Measurements from ENCODE around the gene PDGFD.

Gene PDGFD

DNA sequence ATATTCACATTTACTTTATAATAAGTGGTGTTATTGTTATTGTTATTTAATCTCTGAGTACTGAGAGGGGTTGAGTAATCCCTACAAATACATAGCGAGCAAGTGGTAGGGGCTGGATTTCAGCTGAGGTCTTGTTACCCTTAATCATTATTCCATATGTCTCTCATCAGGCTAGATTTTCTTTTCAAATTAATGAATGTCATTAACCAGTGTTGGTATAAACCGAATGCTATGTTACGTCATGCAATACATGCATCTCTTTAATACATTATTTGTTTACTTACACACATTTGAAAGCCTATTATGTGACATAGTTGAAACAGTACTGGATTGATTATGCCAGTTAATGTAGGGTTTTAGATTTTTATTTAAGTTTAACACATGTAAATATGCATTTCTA is 18.9 kb downstream of the PDGFD start:
- DNase-seq (ENCODE audit: low read depth): no peak

DNA sequence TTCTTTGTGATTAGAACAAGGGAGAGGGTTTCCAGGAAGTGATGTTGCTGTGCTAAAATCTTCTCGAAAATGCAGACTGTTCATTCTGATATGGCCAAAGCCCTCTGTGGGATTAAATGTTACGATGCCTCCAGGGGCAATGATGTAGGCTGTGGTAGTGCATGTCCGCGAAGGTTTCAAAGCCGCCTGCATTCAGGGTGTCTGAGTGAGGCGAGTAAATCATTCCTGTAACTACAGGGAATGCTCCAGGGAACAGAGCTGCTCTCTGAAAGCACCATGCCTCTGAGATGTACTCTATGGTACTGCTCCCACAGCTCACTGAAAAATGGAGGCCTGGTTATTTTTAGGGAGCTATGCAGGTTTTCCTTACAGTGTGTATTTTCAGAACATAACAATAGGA is 21.2 kb downstream of the PDGFD start:
- no peak for DNase-seq (ENCODE audit: low read depth)

DNA sequence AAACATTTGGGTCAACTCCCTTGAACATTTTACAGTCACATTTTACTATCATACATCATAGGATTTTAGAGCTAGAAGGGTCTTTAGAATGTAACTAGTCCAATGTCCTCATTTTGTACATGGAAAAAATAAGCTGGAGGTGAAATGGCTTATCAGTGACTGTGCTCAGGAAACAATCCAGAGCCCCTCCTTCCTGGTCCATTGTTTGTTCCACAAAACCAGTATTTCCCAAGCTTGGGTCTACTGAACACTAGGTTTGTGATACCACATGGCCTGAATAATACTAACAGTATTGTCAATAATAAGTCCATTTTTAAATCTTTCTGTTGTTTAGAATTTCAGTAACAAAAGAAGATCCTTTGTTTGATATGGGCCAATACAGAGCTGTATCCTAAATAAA is 27.1 kb downstream of the PDGFD start:
- DNase-seq (ENCODE audit: low read depth): no peak

DNA sequence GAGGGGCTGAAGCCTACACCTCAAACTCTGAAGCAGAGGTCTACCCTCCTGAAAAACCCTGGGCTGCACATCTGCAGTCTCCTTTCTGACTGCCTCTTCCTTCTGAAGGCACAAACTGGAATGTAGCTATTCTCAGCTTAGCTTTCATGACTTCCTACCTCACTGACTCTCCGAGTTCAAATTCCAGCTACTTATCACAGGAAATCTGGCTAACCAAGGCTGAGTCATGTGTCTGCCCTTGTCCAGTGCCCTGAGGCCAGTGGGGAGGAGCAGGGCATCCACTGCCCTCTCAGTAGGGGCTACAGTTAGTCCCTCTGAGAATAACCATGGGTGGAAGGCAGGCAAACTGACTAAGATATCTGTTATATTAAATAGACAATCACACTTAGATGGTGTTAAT is 29.2 kb downstream of the PDGFD start:
- no peak for DNase-seq (ENCODE audit: low read depth)

DNA sequence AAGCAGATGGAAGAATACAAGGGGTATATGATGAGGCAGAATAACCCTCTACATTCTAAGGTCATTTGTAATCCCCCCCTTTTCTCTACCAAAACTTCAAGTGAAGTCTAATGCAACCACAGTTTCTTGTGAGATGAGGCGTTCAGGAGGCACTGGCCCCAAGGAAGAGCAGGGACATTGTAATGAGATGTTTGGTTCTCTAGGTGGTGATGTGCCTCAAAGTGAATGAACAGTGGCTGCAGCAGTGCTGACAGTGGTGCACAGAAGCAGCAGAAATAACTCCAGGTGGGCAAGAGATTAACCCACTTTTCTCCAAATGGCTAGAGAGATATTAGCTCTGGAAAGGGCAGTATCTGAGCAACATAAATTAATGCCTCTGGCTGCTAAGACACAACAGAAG is 33.8 kb downstream of the PDGFD start:
- DNase-seq (ENCODE audit: low read depth): no peak

DNA sequence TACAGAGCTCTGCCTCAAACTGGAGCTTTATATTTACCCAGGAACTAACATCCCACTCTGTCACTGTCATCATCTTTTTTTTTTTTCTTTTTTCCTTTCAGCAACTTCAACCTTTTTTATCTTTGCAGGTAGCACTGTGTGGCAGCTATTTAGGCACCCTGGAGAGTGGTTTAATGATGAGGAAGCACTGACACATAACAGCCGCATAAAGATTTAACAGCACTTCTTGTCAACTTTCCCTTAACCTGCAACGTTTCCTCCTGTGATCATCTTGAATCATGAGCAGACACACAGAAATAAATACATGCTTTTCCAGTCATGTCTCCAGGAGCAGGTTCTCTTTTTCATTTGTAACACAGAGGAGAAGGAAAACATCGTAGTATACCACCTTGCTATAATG is 34.8 kb downstream of the PDGFD start:
- no peak for DNase-seq (ENCODE audit: low read depth)

DNA sequence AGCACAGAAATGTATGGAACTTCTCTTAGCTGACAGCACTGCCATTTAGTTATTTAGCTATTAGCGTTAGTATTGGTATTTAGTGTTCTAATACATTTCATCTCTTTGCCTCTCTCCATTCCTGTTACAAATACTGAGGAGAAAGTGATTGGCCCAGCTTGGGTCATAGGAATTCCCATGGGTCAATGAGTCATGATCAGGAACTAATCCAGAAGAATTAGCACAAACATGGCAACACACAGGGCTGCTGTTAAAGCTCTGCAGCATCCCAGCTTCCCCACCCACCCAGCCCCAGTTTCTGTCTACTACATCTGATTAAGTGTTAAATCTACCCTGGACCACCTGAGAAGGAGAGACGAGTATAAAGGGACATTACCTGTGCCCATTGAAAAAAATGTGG is 36.1 kb downstream of the PDGFD start:
- DNase-seq (ENCODE audit: low read depth): peak; percentile 70

DNA sequence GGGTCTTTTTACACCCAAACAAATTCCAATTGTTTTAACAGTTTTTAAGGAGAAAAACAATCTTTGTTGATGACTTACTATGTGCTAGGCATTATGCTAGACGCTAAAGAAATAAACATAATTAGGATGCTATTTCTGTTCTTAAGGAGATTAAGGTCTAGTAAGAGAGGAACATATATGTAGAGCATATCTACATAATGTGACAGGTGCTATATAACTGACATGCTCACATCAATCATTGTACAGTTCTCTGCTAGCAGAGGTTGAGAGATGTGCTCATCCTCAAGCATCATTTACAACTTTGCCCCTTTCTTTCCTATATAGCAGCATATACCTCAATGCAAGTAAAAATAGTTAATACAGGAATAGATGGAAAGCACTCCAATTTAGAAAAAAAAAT is 37.5 kb downstream of the PDGFD start:
- DNase-seq (ENCODE audit: low read depth): no peak

GRCh38 chr11:104124979-104125378 is 39.0 kb downstream of the PDGFD start:
- no peak for DNase-seq (ENCODE audit: low read depth)

DNA sequence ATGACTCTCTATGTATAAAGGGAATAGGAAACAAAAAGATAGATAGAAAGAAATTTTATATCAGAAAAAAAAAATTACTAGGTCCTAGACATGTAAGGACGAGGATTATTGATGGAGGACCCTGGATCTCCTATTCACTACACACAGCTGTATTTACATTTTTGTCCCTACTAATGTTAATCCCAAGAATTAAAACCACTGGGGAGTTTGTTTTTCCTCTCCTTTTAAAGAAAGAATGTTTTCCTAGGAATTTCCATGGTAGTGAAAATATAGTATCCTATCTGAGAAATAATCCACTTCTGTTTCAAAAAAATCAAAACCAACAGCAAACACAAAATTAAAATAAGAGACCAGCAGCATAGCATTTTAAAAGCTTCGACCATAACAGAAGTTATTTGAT is 41.1 kb downstream of the PDGFD start:
- no peak for DNase-seq (ENCODE audit: low read depth)

GRCh38 chr11:104122011-104122635 is 41.8 kb downstream of the PDGFD start:
- DNase-seq (ENCODE audit: low read depth): no peak

DNA sequence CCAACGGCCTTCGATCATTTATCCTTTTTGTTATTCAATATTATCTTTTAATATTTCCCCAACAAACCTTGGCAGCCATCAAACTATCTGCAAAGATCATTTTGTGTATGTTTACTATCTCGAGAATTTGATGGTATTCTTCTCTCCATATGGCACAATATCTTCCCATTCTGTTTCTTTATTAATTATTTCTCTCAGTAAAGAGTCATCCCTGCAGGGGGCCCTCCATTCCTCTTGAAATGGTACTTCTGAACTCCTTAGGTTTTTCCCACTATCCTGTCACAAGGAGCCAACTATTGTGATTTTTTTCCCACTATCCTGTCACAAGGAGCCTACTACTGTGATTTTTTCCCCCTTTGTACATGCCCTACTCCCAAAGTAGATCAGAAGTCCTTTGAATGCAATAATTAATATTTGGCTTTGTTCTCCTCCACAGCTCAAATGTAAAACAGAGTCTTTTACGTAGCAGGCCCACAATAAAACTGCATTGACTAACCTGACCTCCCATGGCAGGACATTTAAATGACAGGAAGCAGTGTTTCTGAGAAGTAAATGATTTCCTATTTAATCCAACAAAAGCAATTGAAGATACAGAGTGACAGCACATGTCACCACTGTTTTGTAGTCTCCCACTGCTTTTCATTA is 43.3 kb downstream of the PDGFD start:
- no peak for DNase-seq (ENCODE audit: low read depth)

- DNase-seq (ENCODE audit: low read depth): no peak
Measured at GRCh38 chr11:104118105-104118744, 45.7 kb downstream of the PDGFD start.

- DNase-seq (ENCODE audit: low read depth): no peak
Measured at GRCh38 chr11:104113541-104113940, 50.4 kb downstream of the PDGFD start.

- peak; percentile 92 for DNase-seq (ENCODE audit: low read depth)
Measured at GRCh38 chr11:104106136-104106754, 57.7 kb downstream of the PDGFD start.

- peak; percentile 71 for DNase-seq (ENCODE audit: low read depth)
Measured at GRCh38 chr11:104105155-104105554, 58.8 kb downstream of the PDGFD start.

DNA sequence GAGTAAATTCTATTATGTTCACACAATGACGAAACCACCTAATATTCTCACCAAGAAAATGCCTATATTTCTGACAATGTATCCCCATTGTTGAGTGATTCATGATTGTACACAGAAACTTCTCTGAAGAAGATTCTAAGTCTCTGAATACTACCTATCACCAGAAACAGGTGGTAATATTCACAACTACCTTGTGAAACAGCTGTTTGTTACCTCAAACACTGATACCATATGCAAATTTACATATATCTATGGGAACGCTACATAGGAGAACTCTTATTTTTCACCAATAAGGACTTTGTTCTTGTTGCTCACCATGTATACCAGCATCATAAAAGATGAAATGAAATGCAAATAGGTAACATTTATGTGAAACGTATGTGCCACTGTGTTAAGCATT is 59.3 kb downstream of the PDGFD start:
- DNase-seq (ENCODE audit: low read depth): no peak

DNA sequence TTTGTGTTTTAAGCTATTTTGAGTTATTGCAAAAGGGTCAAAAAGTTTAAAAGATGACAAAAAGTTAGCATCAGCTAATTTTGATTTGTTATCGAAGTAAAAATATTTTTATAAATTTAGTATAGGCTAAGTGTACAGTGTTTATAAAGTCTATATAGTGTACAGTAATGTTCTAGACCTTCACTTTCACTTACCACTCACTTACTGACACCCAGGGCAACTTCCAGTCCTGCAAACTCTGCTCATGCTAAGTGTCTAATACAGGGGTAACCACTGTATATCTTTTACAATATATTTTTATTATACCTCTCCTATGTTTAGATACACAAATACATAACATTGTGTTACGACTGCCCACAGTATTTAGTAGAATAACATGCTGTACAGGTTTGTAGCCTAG is 59.7 kb downstream of the PDGFD start:
- no peak for DNase-seq (ENCODE audit: low read depth)

DNA sequence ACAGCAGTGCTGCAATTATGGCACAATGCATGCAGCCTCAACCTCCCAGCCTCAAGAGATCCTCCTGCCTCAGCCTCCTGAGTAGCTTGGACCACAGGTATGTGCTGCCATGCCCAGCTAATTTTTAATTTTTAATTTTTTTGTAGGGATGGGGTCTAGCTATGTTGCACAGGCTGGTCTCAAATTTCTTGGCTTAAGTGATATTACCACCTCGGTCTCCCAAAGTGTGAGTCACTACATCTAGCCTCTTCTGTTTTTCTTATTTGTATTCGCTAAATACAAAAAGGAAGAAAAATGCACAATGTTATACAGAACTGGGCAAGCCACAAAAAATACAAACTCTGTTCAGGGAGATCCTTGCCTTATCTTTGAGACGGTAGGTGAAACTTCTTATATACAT is 65.4 kb downstream of the PDGFD start:
- DNase-seq (ENCODE audit: low read depth): peak; percentile 40

DNA sequence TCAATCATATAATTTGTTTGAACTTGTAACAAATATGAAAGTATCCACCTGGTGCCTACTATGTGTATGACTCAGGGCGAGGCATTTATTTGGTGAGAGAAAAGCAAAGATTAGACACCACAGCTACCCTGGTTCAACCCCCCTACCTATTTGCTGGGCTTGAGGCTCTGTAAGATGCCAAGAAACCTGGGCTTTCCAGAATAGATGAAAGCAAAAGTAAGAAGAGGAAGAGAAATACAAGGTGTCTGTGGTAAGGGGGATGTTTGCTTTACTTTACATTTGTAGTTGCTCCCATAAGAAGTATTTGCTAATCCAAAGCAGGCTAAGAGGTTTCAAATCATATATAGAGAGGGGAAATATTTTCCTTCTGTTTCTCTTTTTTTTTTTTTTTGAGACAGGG is 65.8 kb downstream of the PDGFD start:
- no peak for DNase-seq (ENCODE audit: low read depth)

DNA sequence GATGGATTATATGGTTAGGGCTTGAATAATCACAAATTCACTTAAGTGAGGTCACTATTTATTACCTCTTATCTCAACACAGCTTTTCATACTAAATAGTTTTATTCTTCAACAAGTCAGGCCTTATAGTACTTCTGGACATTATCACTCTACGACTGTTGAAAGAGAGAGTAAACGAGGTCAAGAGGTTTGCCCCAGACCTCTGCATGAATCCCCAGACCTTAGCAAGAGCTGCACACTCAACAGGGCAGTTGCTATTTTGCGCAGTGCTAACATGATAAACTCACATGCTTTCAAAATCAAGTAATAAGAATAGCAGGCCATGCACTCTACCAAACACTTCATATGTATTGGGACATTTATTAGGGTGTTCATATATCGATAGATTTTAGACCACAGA is 67.0 kb downstream of the PDGFD start:
- DNase-seq (ENCODE audit: low read depth): no peak

DNA sequence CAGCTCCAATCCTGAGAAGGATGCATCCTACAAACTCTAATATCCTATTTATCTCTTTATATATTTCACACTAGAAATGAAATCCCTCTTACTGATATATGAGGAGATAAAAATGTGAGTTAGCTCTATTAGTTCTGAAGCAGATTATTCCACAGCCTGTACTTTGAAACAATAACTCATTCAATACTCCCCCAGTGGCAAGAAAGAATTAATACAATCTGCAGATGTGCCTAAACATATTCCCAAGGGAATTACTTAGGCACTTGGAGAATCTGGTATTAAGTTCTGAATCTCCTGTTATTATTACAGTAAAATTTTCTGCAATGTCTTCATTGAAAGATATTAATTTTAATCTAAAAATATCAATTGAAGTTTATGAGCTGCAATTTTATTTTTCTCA is 68.2 kb downstream of the PDGFD start:
- peak; percentile 70 for DNase-seq (ENCODE audit: low read depth)

- peak; percentile 26 for DNase-seq (ENCODE audit: low read depth)
Measured at GRCh38 chr11:104094576-104094975, 69.4 kb downstream of the PDGFD start.
